ENCODE results near the gene ANKRD28. TPM values are rescaled to one million over a fixed set of nuclear protein-coding genes. Genes with fewer than 3 reads are reported as not detected.
A peak's percentile ranks its signal among the peaks of the same experiment; 100 is the strongest.

Gene ANKRD28
- total RNA-seq, 1 donor from 2014 or later, result 50.3 TPM

DNA sequence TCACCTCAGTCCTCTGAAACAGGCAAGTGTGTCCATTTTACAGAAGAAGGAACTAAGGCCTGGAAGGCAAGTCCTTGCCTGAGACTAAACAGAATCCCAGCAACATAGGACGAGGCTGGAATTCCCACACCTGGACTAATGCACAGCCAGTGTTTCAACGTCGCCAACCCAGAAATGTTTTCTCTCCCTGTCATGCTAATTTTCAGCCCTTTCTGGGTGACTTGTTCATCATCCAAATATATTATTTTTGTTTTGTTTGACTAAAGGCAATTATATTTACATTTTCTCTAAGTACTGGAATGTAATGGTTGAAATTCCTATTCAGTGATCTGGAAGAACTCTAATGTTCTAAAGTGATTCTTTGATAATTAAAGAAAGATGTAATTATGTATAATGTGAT is 144.5 kb downstream of the ANKRD28 start:
- Histone ChIP-seq H3K4me3 (no peak overlapping the region), H3K9me3 (peaks cover 27% of the 10 kb centered on the region), H3K4me1 (no peaks in the 10 kb centered on the region), H3K27me3 (no peaks in the 10 kb centered on the region), H3K27ac (no peak overlapping the region), H3K36me3 (no peaks in the 10 kb centered on the region)
- TF ChIP-seq, protein P1, sequence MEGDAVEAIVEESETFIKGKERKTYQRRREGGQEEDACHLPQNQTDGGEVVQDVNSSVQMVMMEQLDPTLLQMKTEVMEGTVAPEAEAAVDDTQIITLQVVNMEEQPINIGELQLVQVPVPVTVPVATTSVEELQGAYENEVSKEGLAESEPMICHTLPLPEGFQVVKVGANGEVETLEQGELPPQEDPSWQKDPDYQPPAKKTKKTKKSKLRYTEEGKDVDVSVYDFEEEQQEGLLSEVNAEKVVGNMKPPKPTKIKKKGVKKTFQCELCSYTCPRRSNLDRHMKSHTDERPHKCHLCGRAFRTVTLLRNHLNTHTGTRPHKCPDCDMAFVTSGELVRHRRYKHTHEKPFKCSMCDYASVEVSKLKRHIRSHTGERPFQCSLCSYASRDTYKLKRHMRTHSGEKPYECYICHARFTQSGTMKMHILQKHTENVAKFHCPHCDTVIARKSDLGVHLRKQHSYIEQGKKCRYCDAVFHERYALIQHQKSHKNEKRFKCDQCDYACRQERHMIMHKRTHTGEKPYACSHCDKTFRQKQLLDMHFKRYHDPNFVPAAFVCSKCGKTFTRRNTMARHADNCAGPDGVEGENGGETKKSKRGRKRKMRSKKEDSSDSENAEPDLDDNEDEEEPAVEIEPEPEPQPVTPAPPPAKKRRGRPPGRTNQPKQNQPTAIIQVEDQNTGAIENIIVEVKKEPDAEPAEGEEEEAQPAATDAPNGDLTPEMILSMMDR (IDR thresholded peaks at IDR 0.05), result no peak
- no peak for ATAC-seq
- intact Hi-C loops (cut with DNase I), result no loop called here
- DNase-seq, result no peak

DNA sequence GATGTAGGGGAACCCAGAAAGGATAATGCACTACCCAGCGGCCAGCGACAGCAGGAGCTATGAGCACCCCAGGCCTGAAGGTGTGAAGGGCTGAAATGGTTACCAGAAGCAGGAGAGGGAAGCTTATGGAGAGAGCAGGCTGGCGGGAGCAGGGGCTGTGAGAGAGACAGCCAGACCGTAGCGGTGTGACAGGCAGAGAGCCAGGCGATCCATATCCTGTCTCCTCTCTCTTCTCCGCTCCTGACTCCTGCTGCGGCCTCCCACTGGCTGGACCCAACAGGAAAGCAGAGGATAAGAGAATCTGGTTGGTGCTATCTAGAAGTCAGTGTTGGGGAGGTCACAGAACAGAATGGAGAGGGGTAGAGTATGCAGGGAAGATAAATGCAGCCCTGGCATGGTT is 146.4 kb downstream of the ANKRD28 start:
- TF ChIP-seq, protein P1 (IDR thresholded peaks at IDR 0.05), result no peak
- no peak for DNase-seq
- Histone ChIP-seq H3K9me3 (peaks cover 12% of the 10 kb centered on the region), H3K27ac (no peak overlapping the region), H3K27me3 (no peaks in the 10 kb centered on the region), H3K4me1 (peaks cover 18% of the 10 kb centered on the region), H3K36me3 (no peaks in the 10 kb centered on the region), H3K4me3 (no peak overlapping the region)
- intact Hi-C loops (cut with DNase I), result no loop called here
- no peak for ATAC-seq

DNA sequence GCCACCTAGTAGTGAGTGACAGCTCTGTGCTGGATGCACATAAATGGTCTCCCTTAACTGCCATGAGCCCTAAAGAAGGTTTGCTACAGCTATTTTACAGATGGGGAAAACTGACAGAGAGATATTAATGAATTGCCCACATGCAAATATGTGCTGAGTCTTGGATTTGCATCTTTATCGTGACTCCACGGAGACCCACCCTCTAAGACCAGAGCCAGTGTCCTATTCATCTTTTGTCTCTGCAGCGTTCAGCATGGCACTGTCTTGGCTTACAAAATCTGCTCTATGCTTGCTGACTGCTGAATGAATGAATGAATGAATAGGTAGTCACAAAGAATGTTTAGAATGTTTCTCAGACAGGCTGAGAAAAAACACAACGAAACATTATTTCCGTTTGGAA is 147.9 kb downstream of the ANKRD28 start:
- ATAC-seq (no peak), DNase-seq (no peak)
- H3K4me3 ChIP-seq, result no peak overlapping the region
- H3K27me3 ChIP-seq, result no peaks in the 10 kb centered on the region
- peaks cover 6% of the 10 kb centered on the region for H3K36me3 ChIP-seq
- H3K27ac ChIP-seq, result no peak overlapping the region
- TF ChIP-seq, protein P1 (IDR thresholded peaks at IDR 0.05), result no peak
- H3K9me3 ChIP-seq, result no peaks in the 10 kb centered on the region
- intact Hi-C loops (cut with DNase I), result no loop called here
- peaks cover 18% of the 10 kb centered on the region for H3K4me1 ChIP-seq

DNA sequence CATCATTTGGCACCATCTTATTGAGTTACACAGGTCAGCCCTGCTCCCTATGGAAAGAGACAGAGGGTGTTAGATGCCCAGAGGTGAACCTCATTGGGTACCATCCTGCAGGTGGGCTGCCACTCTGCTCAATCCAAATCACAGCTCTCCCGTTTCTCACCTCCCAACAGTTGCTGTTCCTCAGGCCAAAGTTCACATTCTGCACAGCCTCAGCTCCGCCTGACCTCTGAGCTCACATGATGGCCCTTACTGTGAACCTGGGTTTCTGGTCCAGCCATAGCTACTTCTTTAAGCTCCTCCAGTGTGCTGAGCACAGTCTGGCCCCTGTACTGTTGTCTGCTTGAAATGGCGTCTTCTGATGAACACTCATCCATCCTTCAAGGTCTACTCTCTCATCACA is 148.4 kb downstream of the ANKRD28 start:
- TF ChIP-seq, protein P1 (IDR thresholded peaks at IDR 0.05), result no peak
- H3K36me3 ChIP-seq, result peaks cover 11% of the 10 kb centered on the region
- ATAC-seq (no peak), DNase-seq (no peak)
- intact Hi-C loops (cut with DNase I), result no loop called here
- peaks cover 18% of the 10 kb centered on the region for H3K4me1 ChIP-seq
- H3K4me3 ChIP-seq, result no peak overlapping the region
- H3K27ac ChIP-seq, result no peak overlapping the region
- no peaks in the 10 kb centered on the region for H3K9me3 ChIP-seq
- H3K27me3 ChIP-seq, result no peaks in the 10 kb centered on the region

GRCh38 chr3:15647611-15648167 is 150.1 kb downstream of the ANKRD28 start:
- intact Hi-C loops (cut with DNase I), result no loop called here
- DNase-seq (no peak), ATAC-seq (peak; percentile 34)
- peaks cover 11% of the 10 kb centered on the region for H3K36me3 ChIP-seq
- H3K9me3 ChIP-seq, result no peaks in the 10 kb centered on the region
- TF ChIP-seq, protein P1 (IDR thresholded peaks at IDR 0.05), result no peak
- H3K4me3 ChIP-seq, result no peak overlapping the region
- peaks cover 18% of the 10 kb centered on the region for H3K4me1 ChIP-seq
- peak overlapping the region; percentile 58 for H3K27ac ChIP-seq
- no peaks in the 10 kb centered on the region for H3K27me3 ChIP-seq
